GM21447 (cell line): Measurements from ENCODE around the gene SLC10A2.

ENCODE experiments used
- ATAC-seq: cut with Tn5 transposase; IDR thresholded peaks from one replicate; pipeline ENCODE4 v1.9.1; 2021; ENCODE audit not compliant: unreplicated experiment

SLC10A2 gene

DNA sequence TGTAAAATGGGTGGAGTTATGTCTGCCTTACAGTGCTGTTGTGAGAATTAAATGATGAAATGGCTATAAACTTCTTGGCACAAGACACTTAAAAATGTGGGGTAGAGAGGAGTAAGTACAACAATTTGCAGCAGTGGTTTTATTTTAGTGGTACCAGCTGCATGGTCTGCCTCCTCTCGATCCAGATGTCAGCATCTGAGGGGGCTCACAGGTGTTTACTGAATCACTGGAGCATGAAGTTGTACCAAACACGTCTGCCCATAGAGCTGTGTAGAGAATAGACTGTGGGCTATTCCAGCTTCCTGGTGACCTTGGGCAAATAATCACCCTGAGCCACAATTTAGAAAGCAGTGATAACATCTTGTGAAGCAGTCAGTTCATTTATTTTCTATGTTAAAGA, 11.1 kb downstream of the SLC10A2 start:
- no peak for ATAC-seq

DNA sequence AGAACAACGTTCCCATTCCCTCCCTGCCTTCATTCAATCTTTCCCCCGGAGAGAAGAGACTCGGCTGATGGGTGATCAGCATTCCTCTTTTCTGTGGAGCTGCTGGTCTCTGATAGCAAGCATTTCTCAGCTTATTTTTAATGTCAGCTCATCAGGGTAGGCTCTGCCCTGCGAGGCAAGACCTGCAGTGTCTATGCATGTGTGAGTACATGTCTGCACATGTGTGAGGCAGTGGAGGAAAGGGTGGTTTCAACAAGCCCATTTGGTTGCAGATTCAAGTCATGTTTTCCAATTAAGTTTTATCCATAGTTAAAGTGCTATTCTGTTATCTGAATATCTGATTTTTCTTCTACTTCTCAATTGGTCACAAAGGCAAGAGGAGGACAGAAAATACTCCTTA, 19.5 kb downstream of the SLC10A2 start:
- ATAC-seq: no peak

DNA sequence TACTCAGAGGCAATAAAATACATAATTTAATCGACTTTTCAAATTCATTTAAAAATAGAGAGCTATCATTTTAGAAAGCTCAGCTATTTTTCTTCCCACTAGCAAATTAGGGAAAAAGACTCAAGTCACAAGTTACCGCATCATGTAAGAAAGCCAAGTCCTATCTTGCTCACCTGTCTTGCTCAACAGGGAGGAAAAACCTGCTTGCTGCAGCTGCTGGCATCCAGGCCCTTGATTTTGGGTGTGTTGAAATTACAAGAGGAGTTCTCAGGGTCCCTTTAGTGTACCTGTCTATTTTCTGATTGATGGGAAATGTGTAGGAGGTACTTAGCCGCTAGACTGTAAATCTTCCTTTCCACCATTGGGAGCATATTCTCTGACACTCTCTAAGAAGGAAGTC, 22.2 kb downstream of the SLC10A2 start:
- ATAC-seq: no peak

DNA sequence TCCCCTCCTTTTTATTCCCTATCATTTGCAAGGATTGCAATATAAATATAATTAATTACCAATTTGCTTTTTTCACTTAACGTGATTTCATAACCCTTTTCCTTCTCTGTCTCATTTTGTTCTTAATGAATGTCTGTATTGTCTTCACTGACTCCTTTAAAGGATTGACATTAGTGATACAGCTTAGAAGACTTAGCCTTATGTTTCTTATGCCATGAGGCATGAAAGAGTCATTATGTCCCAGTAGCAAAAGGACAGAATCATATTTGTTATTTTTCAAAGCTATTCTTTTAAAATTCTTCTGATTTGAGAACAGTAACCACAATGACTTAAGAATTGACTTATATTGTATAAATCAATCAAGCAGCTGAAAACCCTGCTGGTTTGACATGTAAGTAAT, 26.2 kb downstream of the SLC10A2 start:
- no peak for ATAC-seq

DNA sequence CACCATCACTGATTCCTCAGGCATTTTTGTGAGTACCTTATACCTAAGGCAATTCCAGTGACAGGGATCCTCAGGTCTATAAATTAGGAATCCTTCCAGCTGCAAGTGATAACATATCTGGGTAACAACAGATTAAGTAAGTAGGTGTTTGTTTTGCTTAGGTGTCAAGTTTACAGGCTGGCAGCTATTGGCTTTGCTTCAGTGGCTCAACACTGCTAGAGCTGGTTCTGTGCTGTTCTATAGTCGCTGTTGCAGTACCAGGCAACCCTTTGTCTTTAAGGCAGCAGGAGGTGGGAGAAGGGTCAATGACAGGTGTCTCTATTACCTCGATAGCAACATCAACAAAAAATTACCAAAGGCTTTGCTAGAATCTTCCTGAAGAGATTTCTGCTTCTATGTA, 27.0 kb downstream of the SLC10A2 start:
- no peak for ATAC-seq

DNA sequence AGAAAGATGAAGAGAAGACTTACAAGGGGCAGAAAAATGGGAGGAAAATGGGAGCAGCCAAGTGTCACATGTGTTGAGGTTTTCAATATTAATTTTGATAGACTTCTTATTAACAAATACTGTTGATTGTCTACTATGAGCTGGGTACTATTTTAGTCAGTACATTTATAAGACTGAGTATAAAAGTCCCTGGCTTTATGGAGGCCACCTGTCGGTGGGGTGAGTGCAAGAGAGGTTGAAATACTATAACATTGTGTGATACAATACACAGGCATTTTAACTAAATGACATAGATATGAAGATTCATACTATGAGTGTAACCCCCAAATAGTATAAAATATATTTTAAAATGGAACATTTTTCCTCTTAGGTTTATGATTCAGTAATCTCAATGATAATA, 29.9 kb downstream of the SLC10A2 start:
- ATAC-seq: no peak

DNA sequence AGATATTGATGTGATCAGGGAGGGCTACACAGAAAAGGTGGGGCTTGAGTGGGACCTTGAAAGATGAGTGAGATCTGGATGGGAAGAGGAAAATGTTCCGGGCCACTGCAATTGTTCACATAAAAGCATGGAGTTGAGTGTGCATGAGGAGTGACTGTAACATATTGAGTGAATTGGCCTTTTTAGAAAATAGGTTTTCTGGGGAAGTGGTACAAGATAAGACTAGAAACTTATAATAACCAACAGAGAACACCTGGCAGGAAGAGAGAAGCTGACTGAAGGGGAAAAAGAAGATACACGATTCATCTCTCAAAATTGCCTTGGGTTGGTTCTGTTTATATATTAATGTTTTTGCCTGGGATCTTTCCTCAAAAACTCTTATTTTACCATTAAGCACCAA, 32.2 kb downstream of the SLC10A2 start:
- ATAC-seq: no peak

DNA sequence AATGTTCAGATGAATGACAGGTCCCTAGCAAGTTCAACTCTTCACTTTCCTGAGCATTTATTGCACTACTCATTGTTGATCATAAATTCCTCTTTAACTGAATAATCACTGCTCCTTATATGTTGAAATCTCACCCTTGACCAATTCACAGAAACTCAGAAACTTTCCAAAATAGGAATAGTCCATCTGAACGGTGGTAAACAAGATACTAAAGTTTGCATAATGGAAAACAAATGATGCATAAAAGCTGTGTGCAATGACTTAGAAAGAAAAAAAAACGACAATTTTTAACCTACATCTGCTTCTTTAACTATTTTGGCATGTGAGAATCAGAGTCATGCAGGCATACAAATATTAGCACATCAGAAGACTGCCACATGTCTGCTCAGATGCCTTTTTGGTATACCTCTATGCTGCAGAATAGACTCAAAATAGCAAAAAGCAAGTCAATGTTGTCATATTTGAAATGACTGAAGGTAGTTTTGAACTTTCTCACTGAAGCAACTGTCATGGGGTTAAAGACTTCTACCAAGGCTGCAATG, 34.8 kb downstream of the SLC10A2 start:
- ATAC-seq: peak; percentile 86

DNA sequence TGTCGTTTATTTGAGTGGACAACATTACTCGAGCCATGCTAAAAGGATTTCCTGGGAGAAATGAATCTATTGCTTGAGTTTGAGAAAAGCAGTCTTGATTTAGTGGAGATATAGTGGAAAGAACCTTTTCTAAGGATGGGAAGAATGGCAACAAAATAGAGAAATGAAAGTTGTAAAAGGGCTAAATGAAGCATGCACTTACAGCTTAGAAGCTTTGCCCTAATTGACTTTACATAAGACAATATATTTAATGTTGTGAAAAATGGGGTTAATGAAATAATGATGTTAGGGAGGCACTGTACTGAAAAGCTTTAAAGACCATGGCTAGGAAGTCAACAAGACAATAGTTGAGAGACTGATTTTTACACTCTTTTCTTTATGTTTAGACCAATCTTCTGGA, 35.4 kb downstream of the SLC10A2 start:
- ATAC-seq: no peak

DNA sequence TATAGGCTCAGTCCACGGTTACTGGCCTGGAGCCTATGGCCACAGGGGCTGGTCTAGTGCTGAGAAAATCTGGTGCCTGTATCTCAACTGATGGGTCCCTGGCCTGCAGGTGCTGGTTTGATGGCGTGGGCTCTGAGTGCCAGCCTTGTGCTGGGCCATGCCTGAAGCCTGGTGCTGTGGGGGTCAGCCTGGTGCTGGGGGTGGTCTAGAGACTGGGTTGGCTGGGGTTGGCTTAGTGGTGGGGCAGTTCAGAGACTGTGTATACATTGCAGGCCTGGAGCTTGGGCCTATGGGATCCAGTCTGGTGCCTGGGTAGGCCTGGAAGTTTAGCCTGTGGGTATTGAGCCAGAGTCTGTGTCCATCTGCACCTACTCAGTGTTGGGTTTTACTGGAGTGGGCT, 36.4 kb downstream of the SLC10A2 start:
- ATAC-seq: no peak

DNA sequence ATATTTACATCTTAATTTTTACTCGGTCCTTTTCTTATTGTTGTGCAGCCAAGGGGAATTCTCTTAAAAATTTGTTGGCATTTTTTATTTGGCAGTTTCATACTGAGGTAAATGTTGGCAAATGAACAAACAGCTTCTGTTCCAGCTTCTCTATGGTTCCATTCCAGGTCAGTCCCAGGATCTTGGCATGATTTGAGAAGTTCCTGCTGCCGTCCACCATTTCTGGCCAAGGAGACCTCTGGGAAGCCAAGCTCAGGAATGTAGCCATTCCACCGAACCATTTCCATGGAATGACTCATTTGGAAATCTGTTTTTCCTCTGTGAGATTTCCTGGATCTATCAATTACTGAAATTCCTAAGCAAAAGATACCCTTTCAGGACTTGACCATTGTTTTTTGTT, 43.9 kb downstream of the SLC10A2 start:
- no peak for ATAC-seq

DNA sequence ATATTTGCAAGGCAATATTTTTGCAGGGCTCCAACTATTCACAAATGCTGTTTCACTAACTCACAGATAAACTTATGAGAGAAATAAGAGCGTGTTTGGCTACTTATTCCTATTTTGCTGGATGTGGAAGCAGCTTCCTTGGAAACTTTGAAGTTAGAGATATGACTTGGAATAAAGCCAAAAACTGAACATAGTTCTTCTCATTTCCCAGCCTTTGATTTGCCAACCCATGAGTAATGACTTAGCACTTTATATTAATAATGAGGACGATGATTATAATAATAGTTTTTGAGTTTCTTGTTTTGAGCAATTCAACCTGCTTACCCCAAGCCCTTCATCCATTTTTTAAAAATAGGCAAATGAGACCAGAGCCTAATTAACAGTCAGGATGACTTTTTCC, 47.7 kb downstream of the SLC10A2 start:
- no peak for ATAC-seq

DNA sequence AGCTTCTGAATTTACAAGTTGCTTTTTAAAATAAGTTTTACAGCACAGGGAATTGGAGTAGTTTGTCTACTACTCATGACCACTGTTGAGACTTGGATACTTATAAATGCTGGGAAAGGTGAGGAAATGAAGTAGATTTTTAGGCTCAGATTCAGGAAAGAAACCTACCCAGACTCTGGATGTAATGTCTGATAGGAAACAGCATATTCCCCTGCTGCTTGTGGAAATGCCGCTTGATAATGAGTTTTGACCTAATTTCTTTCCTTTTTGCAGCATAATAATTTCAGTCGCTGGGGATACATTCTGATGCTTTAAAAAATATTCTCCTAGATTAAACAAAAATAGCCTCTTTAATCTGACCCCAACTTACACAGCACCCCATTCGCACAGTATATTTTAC, 53.6 kb downstream of the SLC10A2 start:
- ATAC-seq: no peak

DNA sequence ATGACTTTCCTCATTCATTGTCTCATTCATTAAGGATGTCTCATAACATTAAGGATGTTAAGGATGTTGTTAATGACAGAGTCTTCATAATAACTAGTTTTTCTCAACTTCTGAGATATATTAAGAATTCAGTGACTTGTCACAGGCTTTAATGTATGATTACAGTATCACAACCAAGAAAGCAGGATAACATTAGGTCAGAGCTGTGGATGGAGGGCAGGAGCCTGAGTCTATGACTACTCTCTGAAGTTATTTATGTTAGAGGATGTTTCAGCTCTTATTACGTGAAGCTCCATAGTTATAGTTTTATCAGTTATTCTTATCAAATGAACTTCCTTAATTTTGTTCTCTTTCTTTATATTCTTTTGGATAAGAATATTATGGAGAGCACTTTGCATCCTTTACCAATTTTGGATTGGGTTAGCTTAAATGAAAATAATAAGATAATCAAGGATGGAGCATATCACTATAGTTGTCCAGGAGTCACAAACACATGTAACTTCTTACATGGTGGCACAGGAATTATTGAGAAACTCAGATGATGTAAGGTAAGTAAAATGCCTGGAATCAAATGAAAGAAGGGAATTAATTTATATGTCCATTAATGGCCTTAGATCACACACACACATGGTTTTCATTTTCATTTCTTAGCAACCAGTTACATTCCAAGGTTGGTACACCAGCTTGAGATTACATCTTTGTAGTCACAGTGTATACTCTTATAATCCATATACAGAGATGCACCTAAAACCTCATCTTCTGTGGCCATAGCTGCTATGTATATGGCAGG, 57.0 kb downstream of the SLC10A2 start:
- ATAC-seq: no peak

DNA sequence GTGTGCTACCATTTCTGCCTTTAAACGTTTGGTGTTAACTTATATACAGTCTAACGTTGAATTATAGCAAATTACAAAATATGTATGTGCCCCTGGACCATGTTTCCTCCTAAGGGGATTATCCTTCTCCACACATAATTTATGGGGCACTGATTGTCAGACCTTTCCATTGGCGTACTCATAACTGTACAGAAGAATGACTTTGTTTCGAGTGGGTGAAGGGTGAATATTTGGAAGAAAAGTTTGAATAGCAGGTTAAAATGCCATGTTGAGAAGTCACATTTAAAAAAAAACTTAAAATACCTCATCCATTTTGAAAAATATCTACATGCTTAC, 58.8 kb downstream of the SLC10A2 start:
- ATAC-seq: no peak

DNA sequence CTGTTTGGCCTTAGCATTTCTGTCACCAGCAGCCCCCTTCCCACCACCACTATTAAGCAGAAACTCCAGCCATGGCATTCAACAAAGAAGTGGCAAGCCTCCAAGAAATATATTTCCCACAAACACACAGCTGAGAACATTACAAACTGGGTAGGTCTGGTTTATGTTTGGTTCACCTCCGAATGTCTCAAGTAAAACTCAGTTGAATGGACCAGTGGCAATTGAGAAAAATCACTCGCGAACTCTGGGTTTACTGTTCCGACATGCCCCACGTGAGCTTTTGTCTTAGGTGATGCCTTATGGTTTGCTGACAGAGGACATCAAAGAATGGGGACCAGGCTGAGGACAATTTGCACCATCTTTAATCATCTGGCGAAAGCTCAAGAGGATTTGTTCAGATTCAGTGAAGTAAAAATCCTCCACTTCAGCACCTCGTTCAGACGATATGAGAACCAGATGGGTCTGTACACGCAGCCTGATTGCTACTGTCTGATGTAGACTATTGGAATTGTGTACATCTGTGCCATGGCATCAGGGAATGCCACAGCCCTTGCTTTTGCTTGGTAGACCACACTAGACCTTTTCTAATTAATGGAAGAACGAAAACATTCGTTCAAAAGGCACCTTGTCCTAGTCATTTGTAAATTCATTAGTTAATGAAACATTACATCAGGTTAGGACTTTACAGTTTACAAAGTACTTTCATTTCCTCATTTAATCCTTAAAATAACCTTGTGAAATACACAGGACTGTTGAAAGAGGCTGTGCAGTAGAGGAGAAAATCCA, 59.4 kb downstream of the SLC10A2 start:
- ATAC-seq: peak; percentile 93

DNA sequence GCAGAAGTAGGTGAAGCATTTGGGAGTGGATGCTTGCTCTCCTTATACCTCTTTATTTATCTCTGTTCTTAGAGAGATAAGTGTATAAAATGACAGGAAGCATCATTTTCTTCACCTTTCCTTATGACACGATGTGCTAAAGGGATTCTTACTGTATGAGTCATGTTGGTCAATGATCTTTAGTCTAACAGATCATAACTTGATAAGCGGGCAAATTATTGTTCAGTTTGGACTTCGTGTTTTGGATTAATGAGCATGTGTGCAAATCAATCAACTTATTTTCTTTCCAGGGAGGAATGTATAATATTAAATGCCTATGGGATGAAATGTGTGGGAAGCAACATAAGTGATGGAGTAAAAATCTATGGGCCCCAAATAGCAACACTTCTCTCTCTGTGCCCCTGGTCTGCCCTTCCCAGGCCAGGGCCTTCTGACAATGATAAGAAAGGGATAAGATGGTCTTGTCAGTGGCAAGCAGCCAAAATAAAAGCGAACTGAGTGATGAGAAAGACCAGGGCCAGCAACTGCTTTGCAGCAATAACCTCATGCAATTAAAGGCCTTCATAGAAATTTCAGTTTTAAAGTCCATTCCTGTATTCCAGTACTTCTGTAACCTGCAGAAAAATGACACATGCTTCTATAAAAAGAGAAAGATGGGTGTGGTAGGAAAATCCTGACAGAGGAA, 61.4 kb downstream of the SLC10A2 start:
- no peak for ATAC-seq

DNA sequence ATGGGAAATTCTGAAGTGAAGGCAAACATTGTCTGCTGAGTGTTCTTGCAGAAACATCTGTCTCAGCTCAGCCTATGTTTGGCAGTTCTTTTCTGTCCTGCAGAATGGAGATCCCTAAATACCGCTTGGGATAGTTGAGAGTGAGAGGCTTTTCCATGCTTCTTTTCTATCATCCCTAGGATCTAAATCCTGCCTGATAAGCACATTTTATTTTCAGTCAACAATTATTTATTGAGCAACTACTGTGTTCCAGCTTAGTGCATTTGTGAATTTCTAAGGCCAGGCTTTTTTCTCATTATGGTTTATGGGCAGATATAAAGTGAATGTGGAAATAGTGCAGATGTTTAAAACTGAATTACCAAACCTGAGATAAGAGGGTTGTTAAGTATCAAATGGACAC, 62.6 kb downstream of the SLC10A2 start:
- ATAC-seq: no peak

DNA sequence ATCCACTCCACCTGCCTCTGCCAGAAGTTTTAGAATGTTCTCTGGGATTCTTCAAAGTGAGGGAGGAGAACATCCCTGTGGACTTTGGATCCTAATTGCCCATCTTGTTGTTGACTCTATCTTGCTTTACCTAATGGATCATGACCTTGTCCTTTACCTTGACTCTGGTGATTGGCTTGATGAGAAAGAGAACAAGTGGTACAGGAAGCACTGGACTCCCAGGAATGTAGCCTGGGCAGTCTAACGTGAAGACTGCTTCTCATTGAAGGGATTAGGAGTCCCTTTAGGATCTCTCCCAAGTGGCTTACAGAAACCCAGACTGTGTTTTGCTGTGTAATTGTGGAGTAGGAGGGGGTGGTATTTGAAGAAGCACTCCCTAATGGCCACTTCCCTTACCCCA, 63.9 kb downstream of the SLC10A2 start:
- ATAC-seq: no peak

DNA sequence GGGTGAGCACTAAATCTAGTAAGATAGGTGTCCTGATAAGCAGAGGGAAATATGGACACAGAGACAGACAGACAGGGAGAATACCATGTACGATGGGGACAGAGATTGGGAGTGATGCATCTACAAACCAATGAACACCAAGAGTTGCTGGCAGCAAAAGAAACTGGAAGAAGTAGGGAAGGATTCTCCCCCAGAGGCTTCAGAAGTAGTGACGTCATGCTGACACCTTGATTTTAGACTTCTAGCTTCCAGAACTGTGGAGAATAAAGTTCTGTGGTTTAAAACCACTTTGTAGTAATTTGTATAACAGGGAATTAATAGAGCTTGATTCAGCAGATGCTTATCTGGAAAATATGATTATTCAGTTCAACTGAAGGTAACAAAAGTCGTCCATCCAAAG, 66.1 kb downstream of the SLC10A2 start:
- no peak for ATAC-seq

DNA sequence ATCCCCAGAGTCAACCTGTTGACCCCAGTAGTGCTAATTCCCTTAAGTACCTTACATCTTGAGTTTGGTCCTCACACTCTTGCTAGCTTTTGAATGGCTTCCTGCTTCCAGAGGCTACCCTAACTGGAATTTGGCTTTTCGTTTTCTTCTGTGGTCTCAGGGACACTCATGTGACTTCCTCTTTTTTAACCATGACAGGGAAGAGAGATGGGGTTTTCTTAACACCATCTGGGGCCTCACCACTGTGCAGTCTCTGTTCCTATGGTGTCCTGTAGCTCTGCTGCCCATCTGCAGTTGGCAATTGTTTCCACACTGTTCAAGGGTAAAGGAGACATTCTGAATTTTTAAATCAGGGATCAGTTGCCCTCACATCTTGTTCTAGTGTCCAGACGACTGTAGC, 66.7 kb downstream of the SLC10A2 start:
- ATAC-seq: peak; percentile 62
